ENCODE results near the gene ASIC2. TPM values are rescaled to one million over a fixed set of nuclear protein-coding genes. Genes with fewer than 3 reads are reported as not detected.

ASIC2 gene
- total RNA-seq, 1 experiment from 2014 or later = 0.74 TPM

GRCh38 chr17:33118391-33119075 is 174.6 kb downstream of the ASIC2 start:
- Histone ChIP-seq H3K4me2 (ENCODE audit: insufficient read depth, insufficient read length, low read length) (no peak overlapping the region), H3K4ac (ENCODE audit: low read depth, low read length) (no peak overlapping the region), H4K5ac (ENCODE audit: insufficient read length, low read depth, low read length) (no peak overlapping the region), H2BK120ac (ENCODE audit: low read depth, low read length, poor library complexity, severe bottlenecking) (no peak overlapping the region), H3K23me2 (ENCODE audit: insufficient read length, low read depth, low read length, poor library complexity, severe bottlenecking) (no peaks in the 10 kb centered on the region), H3K79me2 (ENCODE audit: insufficient read depth, low read length) (no peaks in the 10 kb centered on the region), H2AFZ (ENCODE audit: low read length) (no peak overlapping the region), H2BK12ac (ENCODE audit: insufficient read length, low read depth, low read length) (no peak overlapping the region), H2BK5ac (ENCODE audit: insufficient read length, low read length) (no peak overlapping the region), H4K8ac (replicated peaks; ENCODE audit: insufficient read length, low read depth, low read length) (no peak overlapping the region), H3K9ac (ENCODE audit: extremely low read depth, insufficient read length, low read length) (no peak overlapping the region), H4K20me1 (ENCODE audit: control insufficient read depth, insufficient read depth, insufficient read length) (no peaks in the 10 kb centered on the region), H3K14ac (ENCODE audit: insufficient read depth, low read length) (no peak overlapping the region), H2BK15ac (ENCODE audit: low read depth, low read length) (no peak overlapping the region), H4K91ac (ENCODE audit: insufficient read length, low read depth, low read length) (no peak overlapping the region), H3K4me1 (ENCODE audit: insufficient read depth, low read length) (no peaks in the 10 kb centered on the region), H3K27me3 (ENCODE audit: insufficient read depth, low read length) (no peaks in the 10 kb centered on the region), H3K56ac (ENCODE audit: insufficient read length, low read depth, low read length) (no peak overlapping the region), H3K27ac (ENCODE audit: insufficient read length, low read depth, low read length) (no peak overlapping the region), H3K9me3 (ENCODE audit: control insufficient read depth, low read depth, low read length) (no peaks in the 10 kb centered on the region), H2AK5ac (ENCODE audit: insufficient read length, low read length) (no peak overlapping the region), H2BK20ac (ENCODE audit: low read depth, low read length, poor library complexity, severe bottlenecking) (no peak overlapping the region), H3K79me1 (ENCODE audit: insufficient read depth, low read depth, low read length, poor library complexity, severe bottlenecking) (no peaks in the 10 kb centered on the region), H3T11ph (ENCODE audit: low read length) (no peak overlapping the region), H3K23ac (ENCODE audit: insufficient read length, low read depth, low read length) (no peak overlapping the region), H3K18ac (ENCODE audit: insufficient read length, low read depth, low read length) (no peak overlapping the region)
- H3K36me3 Mint-ChIP-seq (ENCODE audit: insufficient read depth in 1 of 3, low read depth in 3 of 3) = no peaks in the 10 kb centered on the region
- no peak overlapping the region for H3K27ac Mint-ChIP-seq
- H3K4me1 Mint-ChIP-seq = 0 out of 4 replicates have a peak, but pooled peaks cover 2 to 3% of the 10 kb centered on the region in 2 experiments
- TF ChIP-seq, protein P1, sequence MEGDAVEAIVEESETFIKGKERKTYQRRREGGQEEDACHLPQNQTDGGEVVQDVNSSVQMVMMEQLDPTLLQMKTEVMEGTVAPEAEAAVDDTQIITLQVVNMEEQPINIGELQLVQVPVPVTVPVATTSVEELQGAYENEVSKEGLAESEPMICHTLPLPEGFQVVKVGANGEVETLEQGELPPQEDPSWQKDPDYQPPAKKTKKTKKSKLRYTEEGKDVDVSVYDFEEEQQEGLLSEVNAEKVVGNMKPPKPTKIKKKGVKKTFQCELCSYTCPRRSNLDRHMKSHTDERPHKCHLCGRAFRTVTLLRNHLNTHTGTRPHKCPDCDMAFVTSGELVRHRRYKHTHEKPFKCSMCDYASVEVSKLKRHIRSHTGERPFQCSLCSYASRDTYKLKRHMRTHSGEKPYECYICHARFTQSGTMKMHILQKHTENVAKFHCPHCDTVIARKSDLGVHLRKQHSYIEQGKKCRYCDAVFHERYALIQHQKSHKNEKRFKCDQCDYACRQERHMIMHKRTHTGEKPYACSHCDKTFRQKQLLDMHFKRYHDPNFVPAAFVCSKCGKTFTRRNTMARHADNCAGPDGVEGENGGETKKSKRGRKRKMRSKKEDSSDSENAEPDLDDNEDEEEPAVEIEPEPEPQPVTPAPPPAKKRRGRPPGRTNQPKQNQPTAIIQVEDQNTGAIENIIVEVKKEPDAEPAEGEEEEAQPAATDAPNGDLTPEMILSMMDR (conservative IDR thresholded peaks at IDR 0.05) = no peak
- peaks cover 36% of the 10 kb centered on the region for H3K27me3 Mint-ChIP-seq (ENCODE audit: low read depth)
- no peaks in the 10 kb centered on the region for H3K9me3 Mint-ChIP-seq
- no peak overlapping the region for H3K4me3 Mint-ChIP-seq
- DNase-seq = no peak
- no CpG with 5 or more reads among the region's 8 CpGs for WGBS (ENCODE audit: extremely low coverage, insufficient read length, low lambda C conversion rate)

Measured in H9 (cell line).